WI38 (cell line): ENCODE data around the gene P2RX3.

Source experiments
- H3K4me3 ChIP-seq: 2 replicates; pipeline ENCODE4 v1.5.1; 2011; ENCODE audit warnings: low read depth, mild to moderate bottlenecking, control low read depth, low read length
- TF ChIP-seq, protein P1 (sequence below): IDR thresholded peaks from 2 replicates; pipeline ENCODE4 v1.5.1; 2012; ENCODE audit warnings: low read depth, mild to moderate bottlenecking, control low read depth, low read length

P2RX3 gene

DNA sequence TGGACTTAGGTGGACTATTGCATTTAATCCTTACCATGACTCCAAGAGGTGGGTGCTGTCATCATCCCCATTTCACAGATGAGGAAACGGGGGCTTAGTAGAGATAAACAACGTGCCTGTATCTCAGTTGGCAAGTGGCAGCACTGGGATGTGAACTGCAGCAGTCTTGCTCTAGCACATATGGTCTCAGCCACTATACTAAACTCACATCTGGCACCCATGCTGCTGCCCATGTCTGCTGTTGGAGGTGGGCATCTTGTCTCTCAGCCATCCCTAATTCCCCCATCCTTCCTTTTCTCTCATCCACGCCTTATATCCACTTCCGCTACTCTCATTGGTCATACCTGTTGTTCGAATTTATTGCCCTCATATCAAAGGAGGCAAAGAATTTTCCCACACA, 39.0 kb downstream of the P2RX3 start:
- TF ChIP-seq, protein P1, sequence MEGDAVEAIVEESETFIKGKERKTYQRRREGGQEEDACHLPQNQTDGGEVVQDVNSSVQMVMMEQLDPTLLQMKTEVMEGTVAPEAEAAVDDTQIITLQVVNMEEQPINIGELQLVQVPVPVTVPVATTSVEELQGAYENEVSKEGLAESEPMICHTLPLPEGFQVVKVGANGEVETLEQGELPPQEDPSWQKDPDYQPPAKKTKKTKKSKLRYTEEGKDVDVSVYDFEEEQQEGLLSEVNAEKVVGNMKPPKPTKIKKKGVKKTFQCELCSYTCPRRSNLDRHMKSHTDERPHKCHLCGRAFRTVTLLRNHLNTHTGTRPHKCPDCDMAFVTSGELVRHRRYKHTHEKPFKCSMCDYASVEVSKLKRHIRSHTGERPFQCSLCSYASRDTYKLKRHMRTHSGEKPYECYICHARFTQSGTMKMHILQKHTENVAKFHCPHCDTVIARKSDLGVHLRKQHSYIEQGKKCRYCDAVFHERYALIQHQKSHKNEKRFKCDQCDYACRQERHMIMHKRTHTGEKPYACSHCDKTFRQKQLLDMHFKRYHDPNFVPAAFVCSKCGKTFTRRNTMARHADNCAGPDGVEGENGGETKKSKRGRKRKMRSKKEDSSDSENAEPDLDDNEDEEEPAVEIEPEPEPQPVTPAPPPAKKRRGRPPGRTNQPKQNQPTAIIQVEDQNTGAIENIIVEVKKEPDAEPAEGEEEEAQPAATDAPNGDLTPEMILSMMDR: no peak
- no peak overlapping the region for H3K4me3 ChIP-seq

DNA sequence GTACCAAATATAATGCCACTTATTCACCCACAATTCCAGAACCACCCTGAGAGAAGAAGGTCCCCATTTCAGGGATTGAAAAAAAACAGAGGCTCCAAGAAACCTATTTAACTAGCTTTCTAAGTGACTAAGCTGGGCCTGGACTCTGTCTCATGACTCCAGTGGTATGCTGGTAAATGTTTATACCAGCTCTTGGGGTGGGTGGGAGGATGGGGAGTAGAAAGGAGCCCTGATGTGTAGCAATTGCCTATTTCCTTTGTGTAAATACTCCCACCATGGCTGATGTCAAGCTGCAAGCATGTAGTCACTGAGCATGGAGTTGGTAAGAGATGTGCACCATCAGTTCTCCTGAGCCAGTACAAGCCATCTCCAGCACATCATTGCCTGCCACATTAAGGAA, 40.0 kb downstream of the P2RX3 start:
- TF ChIP-seq, protein P1: no peak
- H3K4me3 ChIP-seq: no peak overlapping the region

DNA sequence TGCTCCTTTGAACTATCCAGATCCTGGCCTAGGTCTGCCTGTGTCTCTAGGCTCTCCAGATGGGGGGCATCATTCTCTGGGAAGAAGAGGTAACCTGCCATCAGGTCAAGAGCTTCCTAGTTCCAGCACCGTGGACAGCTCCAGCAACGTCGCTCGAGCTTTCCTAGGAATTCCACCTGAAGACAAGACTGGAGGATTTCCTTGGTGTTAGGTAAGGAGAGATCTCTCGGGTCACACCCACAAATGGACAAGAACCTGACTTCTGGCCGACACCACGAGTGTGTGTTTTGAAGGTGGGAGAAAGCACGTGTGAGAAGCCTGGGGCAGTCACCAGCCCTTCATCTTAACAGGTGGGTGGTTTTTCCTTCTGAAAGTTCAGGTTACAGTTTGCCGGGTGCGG, 41.6 kb downstream of the P2RX3 start:
- TF ChIP-seq, protein P1: no peak
- no peak overlapping the region for H3K4me3 ChIP-seq

DNA sequence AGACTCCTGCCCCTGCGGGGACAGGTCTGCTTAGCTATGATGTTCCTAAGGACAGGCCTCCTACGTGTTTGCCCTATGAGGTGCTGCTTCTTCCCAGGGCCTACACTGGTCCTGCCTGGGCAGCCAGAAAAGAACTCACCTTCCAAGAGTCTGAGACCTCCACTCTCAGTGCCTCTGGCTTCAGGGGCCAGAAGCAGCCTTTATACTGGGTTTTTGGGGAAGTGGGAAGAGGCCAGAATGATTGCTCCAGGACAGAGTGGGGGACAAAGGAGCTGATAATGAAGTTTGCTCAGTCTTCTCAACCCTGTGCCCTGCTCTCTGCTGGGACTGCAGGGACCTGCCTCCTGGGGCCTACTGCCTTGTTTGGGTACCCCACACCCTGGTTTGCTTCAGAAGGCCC, 42.8 kb downstream of the P2RX3 start, which contains the start of gene PRG3:
PRG3 (minus strand) TSS at position 176 of the 400 bp plus-strand sequence. CDS start 442 bp downstream, outside the sequence.
- H3K4me3 ChIP-seq: no peak within 1 kb of the TSS
- TF ChIP-seq, protein P1: no peak

DNA sequence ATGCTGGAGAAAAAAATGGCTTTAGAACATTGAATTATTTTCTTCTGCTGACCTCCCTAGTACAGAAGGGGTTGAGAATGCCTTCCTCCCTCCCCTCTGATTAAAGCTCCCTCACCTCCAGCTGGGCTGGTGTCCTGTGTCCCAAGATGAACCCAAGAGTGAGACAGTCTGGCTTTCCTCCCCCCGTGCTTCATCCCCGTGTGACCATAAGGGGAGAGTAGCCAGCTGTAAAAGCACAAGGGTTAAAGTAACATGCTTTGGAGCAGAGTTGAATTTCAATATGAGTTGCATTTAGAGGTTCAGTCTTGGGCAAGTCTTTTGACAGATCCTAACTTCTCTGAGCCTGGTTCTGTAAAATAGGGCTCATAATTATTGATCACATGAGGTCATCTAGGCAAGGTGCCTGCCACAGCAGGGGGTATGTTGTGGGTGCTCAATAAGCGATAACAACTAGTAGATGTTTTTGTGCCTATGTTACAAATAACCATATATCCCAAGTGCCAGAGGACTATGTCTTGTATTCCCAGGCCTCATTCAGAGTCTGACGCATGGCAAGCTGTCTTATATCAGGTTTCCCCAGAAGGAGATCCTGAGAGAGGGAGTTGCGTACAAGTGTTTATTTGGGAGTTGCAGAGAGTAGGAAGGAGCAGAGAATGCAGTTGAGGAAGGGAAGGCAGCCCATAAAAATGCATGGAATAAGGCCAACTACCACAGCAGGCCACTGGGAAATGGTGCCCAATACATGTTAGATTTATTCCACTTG, 48.2 kb downstream of the P2RX3 start:
- TF ChIP-seq, protein P1: no peak
- no peak overlapping the region for H3K4me3 ChIP-seq

DNA sequence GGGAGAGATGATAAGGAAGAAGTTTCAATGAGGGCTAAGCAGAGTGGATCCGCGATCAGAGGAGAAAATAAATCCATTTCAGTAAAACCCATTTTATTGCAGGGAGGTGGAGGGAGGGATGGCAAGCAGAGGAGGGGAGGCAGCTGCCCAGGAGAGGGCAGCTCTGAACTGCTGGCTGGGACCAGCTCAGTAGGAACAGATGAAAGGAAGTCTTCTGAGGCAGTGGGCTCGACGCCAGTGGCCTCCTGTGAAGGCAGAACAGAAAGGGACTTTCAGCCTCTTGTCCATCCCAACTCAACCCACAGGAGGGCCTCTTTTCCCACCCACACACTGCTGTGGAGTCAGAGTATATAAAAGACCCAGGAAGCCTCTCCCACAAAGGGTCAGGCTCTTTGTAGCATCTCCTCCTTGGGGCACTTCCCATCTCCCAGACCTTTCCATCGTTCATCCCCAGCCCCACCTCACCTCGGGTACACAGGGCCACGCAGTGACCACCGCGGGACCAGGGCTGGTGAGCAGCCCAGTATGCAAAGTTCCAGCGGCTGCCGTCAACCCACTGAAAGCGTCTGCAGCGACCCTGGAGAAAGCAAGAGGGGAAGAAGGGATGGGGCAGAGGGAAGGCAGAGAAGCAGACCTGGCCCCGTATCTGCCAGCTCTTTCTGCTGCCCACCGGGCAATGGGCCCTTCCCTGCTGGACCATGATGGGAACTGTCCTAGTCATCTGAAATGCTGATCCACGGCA, 49.3 kb downstream of the P2RX3 start:
- no peak overlapping the region for H3K4me3 ChIP-seq
- TF ChIP-seq, protein P1: no peak

DNA sequence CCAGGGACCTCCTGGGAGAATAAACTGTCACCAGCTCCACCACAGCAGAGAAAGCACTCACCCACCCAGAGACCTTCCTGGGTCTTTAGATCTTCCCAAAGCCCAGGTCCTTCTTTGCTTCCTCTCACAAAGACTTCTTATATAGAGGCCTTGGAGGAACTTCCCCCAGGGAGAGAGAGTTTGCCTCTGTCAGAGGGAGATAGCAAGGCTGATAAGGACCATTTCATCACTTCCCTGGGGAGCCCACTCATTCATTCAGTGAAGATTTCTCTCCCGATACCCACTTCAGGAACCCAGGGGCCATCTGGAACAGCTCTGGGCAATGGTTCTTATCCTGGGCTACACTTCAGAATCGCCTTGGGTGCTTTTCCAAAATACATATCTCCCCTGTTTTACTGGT, 52.4 kb downstream of the P2RX3 start, which contains the start of gene PRG2:
PRG2 (minus strand) TSS at position 116 of the 400 bp plus-strand sequence. CDS start 706 bp downstream, outside the sequence.
- H3K4me3 ChIP-seq: no peak within 1 kb of the TSS
- TF ChIP-seq, protein P1: no peak
